Head of caudate nucleus (tissue), 42 donors: ENCODE measurements around the gene SLC25A33.
"Not testable (repeated sequence)": the region's sequence is repeated elsewhere in the genome, so short reads cannot be mapped to it uniquely, and the experiment has no call there.

ENCODE experiments used
- DNase-seq, 42 donors: peaks; one replicate each; pipeline versions ENCODE4 v3.0.0 to v3.0.0-alpha.2; 2020 to 2021; ENCODE audit warnings: mixed read lengths in 7 of 42
- intact Hi-C: fragments of 100-400 bp; cut with DNase I; formaldehyde crosslinking; loops from one replicate; pipeline ENCODE4 v1.15.0; 2022

Gene SLC25A33

GRCh38 chr1:9537863-9538668 is 1.2 kb upstream of the SLC25A33 start:
- intact Hi-C loops = no loop called here
- DNase-seq = no peak

DNA sequence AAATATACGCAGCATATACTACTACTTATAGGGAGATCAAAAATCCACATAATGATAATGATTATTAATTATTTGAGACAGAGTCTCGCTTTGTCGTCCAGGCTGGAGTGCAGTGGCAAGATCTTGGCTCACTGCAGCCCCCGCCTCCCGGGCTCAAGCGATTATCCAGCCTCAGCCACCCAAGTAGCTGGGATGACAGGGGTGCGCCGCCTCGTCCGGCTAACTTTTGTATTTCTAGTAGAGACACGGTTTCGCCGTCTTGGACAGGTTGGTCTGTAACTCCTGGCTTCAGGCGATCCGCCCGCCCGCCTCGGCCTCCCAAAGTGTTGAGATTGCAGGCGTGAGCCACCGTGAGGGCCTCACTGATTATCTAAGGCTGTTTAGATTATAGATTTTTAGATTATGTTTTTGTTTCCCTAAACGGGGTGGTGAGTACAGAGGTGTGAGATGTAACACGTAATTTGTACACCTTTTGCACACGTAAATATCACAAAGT is 548 bp upstream of the SLC25A33 start:
- intact Hi-C loops = no loop called here
- DNase-seq = peak in 20 of 42 donors; percentile 12 to 55 (median 22)

- DNase-seq = peak in 37 of 42 donors; percentile 17 to 73 (median 42)
- intact Hi-C loops = no loop called here
Observed at GRCh38 chr1:9539829-9540550, 725 bp downstream of the SLC25A33 start.

- intact Hi-C loops = no loop called here
- DNase-seq = peak in 4 of 42 donors; percentile 26 to 62 (median 34)
Observed at GRCh38 chr1:9542430-9542829, 3.2 kb downstream of the SLC25A33 start.

DNA sequence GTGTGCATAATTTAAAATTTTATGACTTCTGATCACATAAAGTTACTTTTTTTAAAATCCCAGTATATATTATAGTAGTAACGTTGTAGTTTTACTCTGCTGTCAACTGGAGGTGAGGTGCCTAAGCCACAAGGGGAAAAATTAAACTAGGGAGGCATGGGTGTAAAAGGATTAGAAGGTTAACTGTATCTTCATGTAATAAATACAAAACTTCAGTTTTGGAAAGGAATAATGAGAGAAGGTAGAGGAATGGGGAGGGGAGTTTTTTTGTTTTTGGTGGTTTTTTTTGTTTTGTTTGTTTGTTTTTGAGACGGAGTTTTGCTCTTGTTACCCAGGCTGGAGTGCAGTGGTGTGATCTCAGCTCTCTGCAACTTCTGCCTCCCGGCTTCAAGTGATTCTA is 5.7 kb downstream of the SLC25A33 start:
- intact Hi-C loops = no loop called here
- DNase-seq = peak in 1 of 42 donors; percentile 6

GRCh38 chr1:9549955-9550546 is 10.8 kb downstream of the SLC25A33 start:
- intact Hi-C loops = no loop called here
- no peak for DNase-seq

DNA sequence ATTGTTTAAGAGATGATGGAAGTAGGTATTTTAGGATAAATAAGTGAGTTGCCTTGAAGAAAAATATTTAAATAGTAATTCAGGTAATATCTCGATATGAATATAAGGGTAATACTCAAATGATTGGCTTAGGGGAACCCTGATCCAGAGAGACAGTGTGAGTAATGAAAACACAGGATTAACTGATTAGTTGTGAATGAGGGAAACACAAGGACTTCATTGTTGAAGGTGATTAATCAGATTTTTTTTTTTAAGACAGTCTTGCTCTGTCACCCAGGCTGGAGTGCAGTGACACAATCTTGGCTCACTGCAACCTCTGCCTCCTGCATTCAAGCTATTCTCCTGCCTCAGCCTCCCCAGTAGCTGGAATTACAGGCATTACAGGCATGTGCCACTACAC is 12.7 kb downstream of the SLC25A33 start:
- intact Hi-C loops = no loop called here
- DNase-seq = peak in 1 of 42 donors; percentile 5

DNA sequence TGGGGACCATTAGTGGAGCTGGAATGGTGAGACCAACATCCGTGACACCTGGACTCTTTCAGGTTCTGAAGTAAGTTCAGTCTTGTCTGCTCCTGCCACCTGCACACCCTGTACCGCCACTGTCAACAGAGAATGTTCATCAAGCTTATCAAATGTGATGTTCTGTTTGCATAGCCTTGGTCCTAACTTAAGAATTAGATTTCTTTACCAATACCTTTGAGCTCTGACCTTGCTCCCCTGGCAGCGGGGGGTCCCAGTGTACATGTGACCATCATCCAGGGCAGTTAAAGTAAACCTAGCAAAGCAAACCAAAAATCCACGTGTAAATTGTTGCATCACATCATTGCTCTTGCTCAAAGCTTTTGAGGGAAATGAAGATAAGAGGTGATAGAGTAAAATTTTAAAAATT is 14.5 kb downstream of the SLC25A33 start:
- peak in 1 of 42 donors; percentile 9 for DNase-seq
- intact Hi-C loops = no loop called here

DNA sequence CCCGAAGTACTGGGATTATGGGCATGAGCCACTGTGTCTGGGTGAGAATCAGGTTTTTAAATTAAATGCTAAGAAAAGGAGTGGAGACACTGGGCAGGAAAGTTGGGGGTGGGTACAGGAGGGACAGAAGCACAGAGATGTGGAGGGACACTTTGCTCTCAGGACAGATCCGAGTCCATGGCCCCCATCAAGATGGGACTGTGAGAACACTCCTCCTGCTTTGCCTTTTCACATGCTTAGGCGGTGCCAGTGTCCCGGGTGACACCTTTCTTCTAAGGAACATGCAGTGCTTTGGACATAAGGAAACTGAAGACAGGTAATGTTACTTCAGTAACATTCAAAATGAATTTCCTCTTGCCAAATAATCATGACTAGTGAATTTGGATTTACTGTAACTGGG is 16.7 kb downstream of the SLC25A33 start:
- intact Hi-C loops = no loop called here
- DNase-seq = no peak

- no peak for DNase-seq
- intact Hi-C loops = no loop called here
Observed at GRCh38 chr1:9557624-9558023, 18.4 kb downstream of the SLC25A33 start.

- DNase-seq = peak in 1 of 42 donors; percentile 25
- intact Hi-C loops = no loop called here
Observed at GRCh38 chr1:9558271-9558945, 19.1 kb downstream of the SLC25A33 start.

GRCh38 chr1:9558946-9559545 is 19.8 kb downstream of the SLC25A33 start:
- intact Hi-C loops = no loop called here
- peak in 1 of 42 donors; percentile 0 for DNase-seq

GRCh38 chr1:9559673-9560072 is 20.4 kb downstream of the SLC25A33 start:
- DNase-seq = no peak
- intact Hi-C loops = no loop called here

DNA sequence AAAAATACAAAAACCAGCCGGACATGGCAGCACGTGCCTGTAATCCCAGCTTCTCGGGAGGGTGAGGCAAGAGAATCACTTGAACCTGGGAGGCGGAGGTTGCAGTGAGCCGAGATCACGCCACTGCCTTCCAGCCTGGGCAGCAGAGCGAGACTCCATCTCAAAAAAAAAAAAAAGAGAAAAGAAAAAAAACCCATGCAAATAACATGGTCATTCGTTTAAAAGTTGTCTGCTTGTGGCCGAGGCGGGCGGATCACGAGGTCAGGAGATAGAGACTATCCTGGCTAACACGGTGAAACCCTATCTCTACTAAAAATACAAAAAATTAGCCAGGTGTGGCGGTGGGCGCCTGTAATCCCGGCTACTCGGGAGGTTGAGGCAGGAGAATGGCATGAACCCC is 20.8 kb downstream of the SLC25A33 start:
- intact Hi-C loops, DNase-seq: not testable (repeated sequence)

- DNase-seq = peak in 20 of 42 donors; percentile 11 to 80 (median 50)
- intact Hi-C loops = no loop called here
Observed at GRCh38 chr1:9561429-9561828, 22.2 kb downstream of the SLC25A33 start.

- no peak for DNase-seq
- intact Hi-C loops = no loop called here
Observed at GRCh38 chr1:9569267-9569666, 30.0 kb downstream of the SLC25A33 start.

DNA sequence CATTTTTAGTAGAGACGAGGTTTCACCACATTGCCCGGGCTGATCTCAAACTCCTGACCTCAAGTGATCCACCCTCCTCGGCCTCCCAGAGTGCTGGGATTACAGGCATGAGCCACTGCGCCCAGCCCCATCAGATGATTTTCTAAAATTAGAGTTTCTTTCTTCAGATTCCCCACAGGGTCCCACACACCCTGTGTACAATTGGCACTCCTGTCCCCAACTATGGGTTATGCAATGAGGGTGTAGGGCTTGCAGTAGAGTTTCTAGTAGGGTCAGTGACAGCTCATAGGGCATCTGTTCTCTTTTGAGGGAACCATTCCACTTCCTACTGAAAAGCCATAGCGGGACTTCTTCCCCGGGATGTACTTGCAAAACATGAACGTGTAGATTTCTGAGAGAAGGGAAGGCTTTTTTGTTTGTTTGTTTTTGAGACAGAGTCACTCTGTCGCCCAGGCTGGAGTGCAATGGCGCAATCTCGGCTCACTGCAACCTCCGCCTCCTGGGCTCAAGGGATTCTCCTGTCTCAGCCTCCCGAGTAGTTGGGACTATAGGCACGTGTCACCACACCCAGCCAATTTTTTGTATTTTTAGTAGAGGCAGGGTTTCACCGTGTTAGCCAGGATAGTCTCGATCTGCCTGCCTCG is 31.7 kb downstream of the SLC25A33 start:
- intact Hi-C loops, DNase-seq: not testable (repeated sequence)

DNA sequence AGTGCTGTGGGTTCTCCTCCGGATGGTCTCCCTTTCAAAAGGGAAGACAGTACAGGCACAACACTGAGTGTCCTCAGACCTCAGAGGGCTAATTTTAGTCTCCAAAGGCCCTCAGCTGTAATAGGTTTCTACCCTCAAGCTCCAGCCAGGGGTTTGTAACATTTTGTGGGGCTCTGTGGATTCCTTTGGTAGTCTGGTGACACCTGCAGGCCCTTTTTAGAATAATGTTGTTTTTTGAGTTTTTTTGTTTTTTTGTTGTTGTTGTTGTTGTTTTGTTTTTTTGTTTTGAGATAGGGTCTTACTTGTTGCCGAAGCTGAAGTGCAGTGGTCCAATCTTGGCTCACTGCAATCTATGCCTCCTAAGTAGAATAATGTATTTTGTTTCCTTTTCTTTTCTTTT is 34.5 kb downstream of the SLC25A33 start:
- intact Hi-C loops = no loop called here
- DNase-seq = peak in 3 of 42 donors; percentile 4 to 20 (median 19)
